Measurements from ENCODE around the gene TMEM127.

DNA sequence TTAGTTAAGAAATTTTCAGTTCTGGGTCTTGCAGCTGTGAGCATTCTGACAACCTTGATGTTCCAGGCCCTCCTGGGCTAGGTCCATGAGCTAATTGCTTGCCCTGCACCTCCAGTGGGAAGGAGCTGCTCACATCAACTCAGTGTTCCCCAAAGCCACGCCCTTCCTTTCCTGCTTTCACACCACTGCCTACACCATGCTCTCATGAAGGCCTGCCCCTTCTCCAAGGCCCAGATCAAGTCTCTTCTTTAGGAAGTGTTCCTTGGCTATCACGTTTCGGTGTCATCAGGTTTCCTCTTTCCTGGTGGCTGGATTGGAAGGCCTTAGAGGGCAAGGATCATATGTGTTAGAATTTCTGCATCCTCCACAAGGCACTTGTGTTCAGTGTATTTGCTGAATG is 18.8 kb downstream of the TMEM127 start:
- TF ChIP-seq, protein P1, sequence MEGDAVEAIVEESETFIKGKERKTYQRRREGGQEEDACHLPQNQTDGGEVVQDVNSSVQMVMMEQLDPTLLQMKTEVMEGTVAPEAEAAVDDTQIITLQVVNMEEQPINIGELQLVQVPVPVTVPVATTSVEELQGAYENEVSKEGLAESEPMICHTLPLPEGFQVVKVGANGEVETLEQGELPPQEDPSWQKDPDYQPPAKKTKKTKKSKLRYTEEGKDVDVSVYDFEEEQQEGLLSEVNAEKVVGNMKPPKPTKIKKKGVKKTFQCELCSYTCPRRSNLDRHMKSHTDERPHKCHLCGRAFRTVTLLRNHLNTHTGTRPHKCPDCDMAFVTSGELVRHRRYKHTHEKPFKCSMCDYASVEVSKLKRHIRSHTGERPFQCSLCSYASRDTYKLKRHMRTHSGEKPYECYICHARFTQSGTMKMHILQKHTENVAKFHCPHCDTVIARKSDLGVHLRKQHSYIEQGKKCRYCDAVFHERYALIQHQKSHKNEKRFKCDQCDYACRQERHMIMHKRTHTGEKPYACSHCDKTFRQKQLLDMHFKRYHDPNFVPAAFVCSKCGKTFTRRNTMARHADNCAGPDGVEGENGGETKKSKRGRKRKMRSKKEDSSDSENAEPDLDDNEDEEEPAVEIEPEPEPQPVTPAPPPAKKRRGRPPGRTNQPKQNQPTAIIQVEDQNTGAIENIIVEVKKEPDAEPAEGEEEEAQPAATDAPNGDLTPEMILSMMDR (IDR thresholded peaks at IDR 0.05 in 4 of 5, conservative IDR thresholded peaks at IDR 0.05 in 1 of 5), result no peak
- TF ChIP-seq POLR2A (IDR thresholded peaks at IDR 0.05), result no peak

All from gastrocnemius medialis (tissue), 4 donors.